ENCODE measurements around the gene NEK10.

The NEK10 gene

DNA sequence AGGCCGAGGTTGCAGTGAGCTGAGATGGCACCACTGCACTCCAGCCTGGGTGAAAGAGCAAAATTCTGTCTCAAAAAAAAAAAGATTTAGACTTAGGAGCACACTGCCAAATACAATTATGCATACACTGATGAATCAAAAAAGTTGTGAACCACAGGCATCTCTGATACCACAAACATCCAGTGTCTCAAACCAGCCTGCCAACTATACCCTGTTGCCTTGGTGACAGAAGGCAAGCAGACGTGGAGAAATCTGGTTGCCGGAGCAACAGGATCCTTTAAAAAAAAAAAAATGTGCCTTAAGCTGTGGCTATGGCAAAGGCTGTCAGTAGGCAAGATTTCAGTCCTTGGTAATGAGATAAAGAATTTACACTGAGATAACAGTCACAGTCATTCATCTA is 202.3 kb downstream of the NEK10 start:
- TF ChIP-seq CTCF (IDR thresholded peaks at IDR 0.05; ENCODE audit: low read depth, low read length), result no peak
- peak; percentile 98 for DNase-seq (ENCODE audit: extremely low read depth, low read depth)

GRCh38 chr3:27165321-27165721 is 203.9 kb downstream of the NEK10 start:
- TF ChIP-seq CTCF (IDR thresholded peaks at IDR 0.05; ENCODE audit: low read depth, low read length), result no peak
- peak; percentile 88 for DNase-seq (ENCODE audit: extremely low read depth, low read depth)

DNA sequence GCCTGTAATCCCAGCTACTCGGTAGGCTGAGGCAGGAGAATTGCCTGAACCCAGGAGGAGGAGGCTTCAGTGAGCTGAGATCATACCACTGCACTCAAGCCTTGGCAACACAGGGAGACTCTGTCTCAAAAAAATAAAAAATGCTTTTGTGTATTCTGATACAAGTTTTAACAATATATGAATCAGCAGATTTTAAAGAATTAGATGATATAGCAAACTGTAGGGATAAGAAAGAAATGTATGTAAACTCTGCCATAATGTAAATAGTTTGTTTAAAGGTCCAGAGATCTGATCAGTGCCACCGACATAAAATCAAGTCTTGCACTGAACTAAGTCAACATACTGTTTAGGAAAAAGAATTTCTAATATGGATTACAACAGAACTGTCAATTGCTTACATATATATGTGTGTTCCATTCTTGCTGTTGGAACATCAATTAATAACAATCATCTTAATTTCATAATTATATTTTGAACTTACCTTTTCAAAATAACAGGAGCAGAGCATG is 208.3 kb downstream of the NEK10 start:
- TF ChIP-seq CTCF (IDR thresholded peaks at IDR 0.05; ENCODE audit: low read depth, low read length), result no peak
- no peak for DNase-seq (ENCODE audit: extremely low read depth, low read depth)

GRCh38 chr3:27160146-27160545 is 209.0 kb downstream of the NEK10 start:
- no peak for TF ChIP-seq CTCF (IDR thresholded peaks at IDR 0.05; ENCODE audit: low read depth, low read length)
- DNase-seq (ENCODE audit: extremely low read depth, low read depth), result no peak

- DNase-seq (ENCODE audit: extremely low read depth, low read depth), result no peak
- no peak for TF ChIP-seq CTCF (IDR thresholded peaks at IDR 0.05; ENCODE audit: low read depth, low read length)
These were observed 222.0 kb downstream of the NEK10 start for GRCh38 chr3:27147215-27147614.

DNA sequence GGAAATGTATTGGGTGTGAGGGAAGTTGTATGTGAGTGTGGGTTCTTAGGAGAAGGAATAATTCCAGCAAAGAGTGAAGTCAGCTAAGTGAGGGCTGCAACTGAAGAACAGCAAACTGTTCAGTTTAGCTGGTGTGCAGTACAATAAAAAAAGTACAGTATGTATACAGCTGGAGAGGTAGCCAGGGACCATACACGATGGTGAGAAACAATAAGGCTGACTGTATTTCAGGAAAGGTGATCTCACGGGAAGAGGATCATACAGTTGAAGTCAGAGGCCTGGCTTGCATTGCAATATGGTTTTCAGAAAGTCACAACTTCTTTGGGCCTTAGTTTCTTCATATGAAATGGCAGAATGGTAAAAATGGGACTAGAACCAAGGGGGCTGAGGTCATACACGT is 222.4 kb downstream of the NEK10 start:
- TF ChIP-seq CTCF (IDR thresholded peaks at IDR 0.05; ENCODE audit: low read depth, low read length), result no peak
- DNase-seq (ENCODE audit: extremely low read depth, low read depth), result no peak

- no peak for TF ChIP-seq CTCF (IDR thresholded peaks at IDR 0.05; ENCODE audit: low read depth, low read length)
- no peak for DNase-seq (ENCODE audit: extremely low read depth, low read depth)
These were observed 223.5 kb downstream of the NEK10 start for GRCh38 chr3:27145719-27146118.

Data from AG09319 (cell line).